T-helper 17 cell (primary cell): Measurements from ENCODE around the gene WDR82. TPM values are rescaled to one million over a fixed set of nuclear protein-coding genes. Genes with fewer than 3 reads are reported as not detected.

ENCODE experiments used
- ATAC-seq: fragments of 150-1000 bp; cut with Tn5 transposase; 2 replicates; pipeline ENCODE4 v1.10.0; 2021; ENCODE audit warnings: mild to moderate bottlenecking, moderate library complexity
- DNase-seq, 3 donors: peaks; one replicate each; pipeline versions ENCODE4 v3.0.0 to v3.0.0-alpha.2; 2020 to 2021
- H3K9me3 ChIP-seq: one replicate; pipeline ENCODE4 v1.7.0; 2013; ENCODE audit warnings: low read length, mild to moderate bottlenecking; ENCODE audit not compliant: control insufficient read depth, poor library complexity, severe bottlenecking
- H3K27ac Mint-ChIP-seq: one replicate; pipeline ENCODE4 v1.8.0; 2022; ENCODE audit warnings: mild to moderate bottlenecking, moderate library complexity, mixed read lengths
- H3K27me3 Mint-ChIP-seq: one replicate; pipeline ENCODE4 v1.8.0; 2022; ENCODE audit warnings: mixed read lengths
- H3K36me3 Mint-ChIP-seq: one replicate; pipeline ENCODE4 v1.8.0; 2022; ENCODE audit warnings: low read depth, mixed read lengths
- H3K4me1 Mint-ChIP-seq: one replicate; pipeline ENCODE4 v1.8.0; 2022; ENCODE audit warnings: mild to moderate bottlenecking, mixed read lengths
- H3K4me3 Mint-ChIP-seq: one replicate; pipeline ENCODE4 v1.8.0; 2022; ENCODE audit warnings: mild to moderate bottlenecking, moderate library complexity, mixed read lengths
- total RNA-seq, 4 donors: library from RNA in 2 of 4; stranded (reverse) in 2 of 4; gene quantifications; one replicate each; pipeline ENCODE4 v1.2.3 and lab custom pipeline; 2022 to 2026

The WDR82 gene
- total RNA-seq, 2 donors from 2014 or later: 109 to 114 TPM

DNA sequence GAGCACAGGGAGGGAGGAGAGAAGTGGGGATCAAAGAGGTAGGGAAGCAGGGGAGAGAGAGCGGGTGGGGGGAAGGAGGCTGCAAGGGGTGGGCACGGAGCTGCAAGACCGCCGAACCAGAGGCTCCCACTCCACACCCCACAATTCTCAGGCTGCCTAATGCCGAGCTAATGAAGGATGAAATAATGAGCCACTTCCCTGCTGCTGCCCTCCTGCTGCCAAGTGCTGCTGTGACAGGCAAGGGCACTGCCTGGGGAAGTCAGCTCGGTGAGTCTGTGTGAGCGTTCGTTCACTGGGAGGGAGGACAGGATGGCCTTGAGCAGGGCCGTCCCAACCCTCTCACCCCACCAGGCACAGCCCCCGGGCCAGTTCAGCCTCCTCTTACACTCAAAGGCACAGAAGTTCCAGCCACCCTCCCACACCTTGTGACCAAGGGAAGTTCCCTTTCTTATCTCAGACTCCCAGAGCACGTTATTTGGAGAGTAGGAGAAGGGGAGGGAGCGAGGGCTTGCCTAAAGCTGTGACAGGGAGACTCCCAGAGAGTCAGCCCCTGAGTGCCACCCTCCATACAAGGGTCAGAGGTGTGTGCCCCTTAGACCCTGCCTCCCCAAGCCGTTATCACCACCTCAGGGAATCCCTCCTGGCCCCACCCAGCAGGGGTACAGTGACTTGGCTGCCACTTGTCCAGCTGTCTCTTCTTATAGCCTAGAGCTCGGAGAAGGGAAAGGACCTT is 21.6 kb upstream of the WDR82 start:
- Mint-ChIP-seq H3K27ac (no peak overlapping the region), H3K36me3 (no peaks in the 10 kb centered on the region), H3K4me3 (no peak overlapping the region), H3K27me3 (no peaks in the 10 kb centered on the region), H3K4me1 (peaks cover 14% of the 10 kb centered on the region)
- DNase-seq: no peak
- no peak for ATAC-seq
- H3K9me3 ChIP-seq: no peaks in the 10 kb centered on the region

DNA sequence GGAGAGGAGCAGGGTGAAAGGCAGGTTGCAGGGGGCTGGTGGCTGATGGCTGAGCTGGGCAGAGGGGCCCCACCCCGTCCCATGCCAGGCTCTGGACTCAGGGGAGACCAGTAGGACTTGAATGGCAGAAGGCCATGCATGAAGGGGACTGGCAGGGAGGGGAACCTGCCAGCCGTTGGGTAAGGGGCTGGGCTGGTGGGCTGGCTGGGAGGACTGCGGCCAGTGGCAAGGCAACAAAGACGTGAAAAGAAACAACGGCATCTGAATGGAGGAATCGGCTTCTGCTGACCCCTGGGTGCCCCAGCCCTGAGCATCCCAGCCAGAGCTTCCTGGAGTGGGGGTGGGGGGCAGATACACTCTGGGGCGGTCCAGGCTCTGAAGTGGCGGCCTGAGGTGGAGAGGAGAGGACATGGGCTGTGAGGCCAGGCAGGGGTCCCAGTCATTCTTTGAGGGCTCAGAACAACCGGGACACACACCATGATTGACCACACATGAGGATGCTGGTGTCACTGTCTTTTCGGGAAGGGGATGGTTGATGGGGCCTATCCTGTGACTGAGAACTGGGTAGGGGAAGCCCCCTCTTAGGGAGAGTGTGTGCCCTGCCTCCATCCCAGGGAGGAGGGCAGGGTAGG is 20.9 kb upstream of the WDR82 start:
- peak overlapping the region; percentile 36 for H3K4me3 Mint-ChIP-seq
- peak overlapping the region; percentile 11 for H3K27ac Mint-ChIP-seq
- no peaks in the 10 kb centered on the region for H3K9me3 ChIP-seq
- H3K4me1 Mint-ChIP-seq: peaks cover 11% of the 10 kb centered on the region
- DNase-seq (no peak), ATAC-seq (no peak)
- H3K27me3 Mint-ChIP-seq: no peaks in the 10 kb centered on the region
- H3K36me3 Mint-ChIP-seq: no peaks in the 10 kb centered on the region

DNA sequence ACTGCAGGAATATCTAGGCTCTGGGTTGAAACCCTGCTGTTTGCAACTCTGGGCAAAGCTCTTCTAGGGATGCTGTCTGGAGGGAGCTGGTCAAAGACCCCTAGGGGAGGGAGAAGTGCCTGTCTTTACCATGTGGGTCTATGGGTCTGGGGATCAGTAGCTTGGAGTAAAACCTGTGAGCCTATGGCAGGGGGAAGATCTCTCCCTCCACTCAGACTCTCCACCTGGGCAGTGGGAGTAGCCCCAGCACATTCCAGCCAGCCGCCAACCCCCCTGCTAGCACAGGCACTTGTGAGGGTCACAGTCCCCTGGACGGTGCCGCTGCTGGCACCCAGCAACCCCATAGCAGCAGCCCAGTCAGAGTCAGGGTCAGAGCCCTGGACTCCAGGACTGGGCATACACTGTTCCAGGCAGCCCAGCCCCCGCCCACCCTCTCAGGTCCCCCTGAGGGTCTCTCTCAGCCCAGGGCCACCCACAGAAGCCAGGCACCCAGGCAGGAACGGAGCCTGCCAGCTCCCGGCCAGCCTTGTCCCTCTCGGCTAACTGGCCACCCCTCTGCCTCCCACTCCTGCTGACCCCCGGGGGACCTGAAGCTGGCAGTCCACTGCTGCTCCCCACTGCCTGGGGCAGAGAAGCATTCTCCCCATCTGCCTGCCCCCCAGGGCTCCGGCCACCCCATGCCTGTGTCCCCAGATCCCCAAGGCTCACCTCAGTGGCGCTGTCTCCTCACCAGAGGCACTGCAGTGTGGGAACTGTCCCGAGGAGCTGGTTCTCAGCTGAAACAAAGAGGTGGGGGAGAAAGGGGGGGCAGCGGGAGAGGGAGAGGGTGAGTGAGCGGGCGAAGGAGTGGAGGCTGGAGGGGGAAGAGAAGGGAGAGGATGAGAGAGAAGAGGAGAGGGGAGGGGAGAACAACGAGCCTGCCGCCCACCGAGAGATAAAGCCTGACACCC is 20.0 kb upstream of the WDR82 start:
- DNase-seq (no peak), ATAC-seq (no peak)
- Mint-ChIP-seq H3K36me3 (no peaks in the 10 kb centered on the region), H3K27me3 (no peaks in the 10 kb centered on the region), H3K4me3 (no peak overlapping the region), H3K4me1 (peaks cover 11% of the 10 kb centered on the region), H3K27ac (peak overlapping the region; percentile 11)
- no peaks in the 10 kb centered on the region for H3K9me3 ChIP-seq

DNA sequence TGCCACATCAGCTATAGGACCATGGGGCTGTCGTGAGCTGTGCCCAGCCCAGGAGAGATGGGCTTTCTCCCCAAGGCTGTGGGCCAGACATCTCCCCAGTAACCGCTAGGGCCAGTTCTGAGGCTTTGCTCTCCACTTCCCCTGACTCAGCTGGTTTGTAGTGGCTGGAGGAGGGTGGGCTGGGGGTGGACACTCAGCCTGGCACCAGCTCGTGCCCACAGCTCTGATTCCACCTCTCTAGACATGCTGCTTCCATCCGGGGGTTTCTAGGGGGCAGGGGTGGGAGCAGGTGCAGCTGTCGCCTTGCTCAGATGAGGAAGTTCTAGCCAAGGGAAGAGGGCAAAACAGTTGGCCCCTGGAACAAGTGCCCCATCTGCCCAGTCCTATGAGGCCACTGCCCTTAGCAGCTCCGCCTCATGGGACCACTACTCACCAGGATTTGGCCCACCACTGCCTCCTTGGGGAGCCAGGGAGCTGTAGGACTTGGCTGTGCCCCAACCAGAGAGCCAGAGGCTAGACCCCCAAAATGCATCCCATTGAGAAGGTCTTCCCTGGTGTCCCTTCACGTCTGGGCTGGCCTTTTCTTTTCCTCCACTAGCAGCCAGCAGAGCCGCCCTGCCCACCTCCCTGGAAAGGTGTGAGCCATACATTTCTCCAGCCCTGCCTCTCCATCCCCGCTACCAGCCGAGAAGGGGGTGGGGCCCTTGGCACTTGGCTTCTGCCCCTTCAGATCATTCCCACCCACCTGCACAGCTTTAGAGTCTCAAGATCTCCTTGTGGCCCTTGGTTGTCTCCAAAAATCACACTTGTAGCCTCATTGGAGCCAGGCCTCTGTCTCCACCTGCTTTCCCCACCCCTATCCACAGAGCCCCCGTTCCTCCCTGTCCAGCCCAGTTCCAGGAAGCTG is 19.0 kb upstream of the WDR82 start:
- Mint-ChIP-seq H3K36me3 (no peaks in the 10 kb centered on the region), H3K27ac (no peak overlapping the region), H3K27me3 (no peaks in the 10 kb centered on the region), H3K4me3 (no peak overlapping the region), H3K4me1 (peaks cover 9% of the 10 kb centered on the region)
- H3K9me3 ChIP-seq: no peaks in the 10 kb centered on the region
- ATAC-seq (no peak), DNase-seq (no peak)

GRCh38 chr3:52295671-52296208 is 17.3 kb upstream of the WDR82 start:
- no peak overlapping the region for H3K4me3 Mint-ChIP-seq
- H3K9me3 ChIP-seq: no peaks in the 10 kb centered on the region
- H3K27me3 Mint-ChIP-seq: no peaks in the 10 kb centered on the region
- peaks cover 13% of the 10 kb centered on the region for H3K4me1 Mint-ChIP-seq
- H3K36me3 Mint-ChIP-seq: peaks cover 2% of the 10 kb centered on the region
- DNase-seq: no peak
- H3K27ac Mint-ChIP-seq: peak overlapping the region; percentile 21
- no peak for ATAC-seq

GRCh38 chr3:52294320-52295150 is 16.1 kb upstream of the WDR82 start:
- Mint-ChIP-seq H3K4me3 (no peak overlapping the region), H3K27ac (peak overlapping the region; percentile 14), H3K36me3 (peaks cover 2% of the 10 kb centered on the region), H3K4me1 (peaks cover 13% of the 10 kb centered on the region), H3K27me3 (no peaks in the 10 kb centered on the region)
- DNase-seq: no peak
- no peak for ATAC-seq
- no peaks in the 10 kb centered on the region for H3K9me3 ChIP-seq

DNA sequence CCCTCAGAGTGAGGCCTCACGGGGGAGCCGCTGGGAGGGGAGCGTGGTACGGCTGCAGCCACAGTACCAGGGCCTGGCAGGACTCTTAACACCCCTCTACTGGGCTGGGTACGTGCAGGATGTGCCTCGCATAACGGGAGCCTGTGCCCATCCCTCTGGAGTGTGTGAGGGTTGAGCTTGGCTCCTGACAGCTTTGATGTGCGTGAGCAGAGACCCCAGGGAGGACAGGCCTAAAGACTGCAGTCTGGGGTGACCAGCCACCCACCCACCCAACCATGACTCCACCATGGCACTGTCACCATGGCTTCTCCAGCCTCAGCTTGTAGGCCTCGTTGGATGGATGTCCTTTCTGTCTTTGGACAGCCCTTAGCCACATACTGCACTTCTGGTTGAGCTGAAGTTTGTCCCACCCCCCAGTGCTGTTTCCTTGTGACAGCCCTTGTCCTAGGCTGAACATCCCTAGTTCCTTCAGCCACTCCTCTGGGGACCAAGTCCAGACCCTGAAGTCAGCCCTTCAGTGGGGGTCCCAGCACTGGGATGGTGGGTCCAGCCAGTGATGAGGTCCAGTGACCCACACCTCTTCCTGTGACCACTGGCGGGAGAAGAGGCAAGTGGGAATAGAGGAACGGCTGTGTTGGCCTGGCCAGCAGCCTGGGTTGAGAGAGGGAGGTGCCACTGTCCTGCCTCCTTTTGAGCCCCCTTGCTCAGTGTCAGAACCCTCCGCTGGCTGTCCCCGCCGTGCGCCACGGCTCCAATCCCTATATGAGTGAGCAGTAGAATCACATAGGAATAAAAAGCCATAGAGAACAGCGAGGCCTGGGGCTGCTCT is 15.3 kb upstream of the WDR82 start:
- Mint-ChIP-seq H3K36me3 (peaks cover 2% of the 10 kb centered on the region), H3K4me1 (peaks cover 16% of the 10 kb centered on the region), H3K4me3 (no peak overlapping the region), H3K27me3 (no peaks in the 10 kb centered on the region), H3K27ac (no peak overlapping the region)
- ATAC-seq (no peak), DNase-seq (no peak)
- no peaks in the 10 kb centered on the region for H3K9me3 ChIP-seq

DNA sequence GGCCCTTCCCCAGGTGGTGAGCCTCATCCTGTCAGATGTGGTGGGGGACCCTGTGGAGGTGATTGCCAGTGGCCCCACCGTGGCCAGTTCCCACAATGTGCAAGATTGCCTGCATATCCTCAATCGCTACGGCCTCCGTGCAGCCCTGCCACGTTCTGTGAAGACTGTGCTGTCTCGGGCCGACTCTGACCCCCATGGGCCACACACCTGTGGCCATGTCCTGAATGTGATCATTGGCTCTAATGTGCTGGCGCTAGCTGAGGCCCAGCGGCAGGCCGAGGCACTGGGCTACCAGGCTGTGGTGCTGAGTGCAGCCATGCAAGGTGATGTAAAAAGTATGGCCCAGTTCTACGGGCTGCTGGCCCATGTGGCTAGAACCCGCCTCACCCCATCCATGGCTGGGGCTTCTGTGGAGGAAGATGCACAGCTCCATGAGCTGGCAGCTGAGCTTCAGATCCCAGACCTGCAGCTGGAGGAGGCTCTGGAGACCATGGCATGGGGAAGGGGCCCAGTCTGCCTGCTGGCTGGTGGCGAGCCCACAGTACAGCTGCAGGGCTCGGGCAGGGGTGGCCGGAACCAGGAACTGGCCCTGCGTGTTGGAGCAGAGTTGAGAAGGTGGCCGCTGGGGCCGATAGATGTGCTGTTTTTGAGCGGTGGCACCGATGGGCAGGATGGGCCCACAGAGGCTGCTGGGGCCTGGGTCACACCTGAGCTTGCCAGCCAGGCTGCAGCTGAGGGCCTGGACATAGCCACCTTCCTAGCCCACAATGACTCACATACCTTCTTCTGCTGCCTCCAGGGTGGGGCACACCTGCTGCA is 14.0 kb upstream of the WDR82 start:
- Mint-ChIP-seq H3K27ac (peak overlapping the region; percentile 45), H3K36me3 (peaks cover 4% of the 10 kb centered on the region), H3K27me3 (no peaks in the 10 kb centered on the region), H3K4me1 (peaks cover 20% of the 10 kb centered on the region), H3K4me3 (no peak overlapping the region)
- ATAC-seq: no peak
- no peaks in the 10 kb centered on the region for H3K9me3 ChIP-seq
- DNase-seq: no peak

DNA sequence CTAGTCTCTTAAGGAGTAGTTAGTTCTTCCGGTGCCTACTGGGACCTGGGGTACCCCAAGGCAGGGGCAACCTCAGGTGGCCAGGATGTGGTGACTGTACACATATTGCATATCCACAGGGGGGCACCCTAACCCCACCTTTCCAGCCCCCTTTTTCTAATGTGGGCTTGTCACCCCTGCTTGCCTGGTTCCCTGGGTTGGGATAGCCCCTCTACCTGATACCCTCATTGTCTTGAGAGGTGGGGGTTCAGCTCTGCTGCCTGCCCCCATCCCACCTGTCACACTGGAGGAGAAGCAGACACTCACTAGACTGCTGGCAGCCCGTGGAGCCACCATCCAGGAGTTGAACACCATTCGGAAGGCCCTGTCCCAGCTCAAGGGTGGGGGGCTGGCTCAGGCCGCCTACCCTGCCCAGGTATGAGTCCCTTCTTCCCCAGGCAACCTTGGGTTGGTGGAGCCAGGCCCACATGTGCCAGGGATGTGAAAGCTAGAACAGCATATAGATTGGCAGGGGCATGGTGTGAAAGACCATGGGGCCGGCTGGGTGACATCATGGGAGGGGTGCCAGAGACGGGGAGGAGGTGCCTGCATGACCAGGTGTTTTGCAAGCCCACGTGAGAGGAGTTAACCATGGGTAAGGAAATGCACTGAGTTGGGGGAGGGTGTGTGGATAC is 13.2 kb upstream of the WDR82 start:
- ATAC-seq: no peak
- Mint-ChIP-seq H3K27me3 (no peaks in the 10 kb centered on the region), H3K27ac (no peak overlapping the region), H3K36me3 (peaks cover 8% of the 10 kb centered on the region), H3K4me1 (peaks cover 25% of the 10 kb centered on the region), H3K4me3 (no peak overlapping the region)
- no peak for DNase-seq
- H3K9me3 ChIP-seq: no peaks in the 10 kb centered on the region
